Measurements from ENCODE around the gene NFATC1. TPM values are rescaled to one million over a fixed set of nuclear protein-coding genes. Genes with fewer than 3 reads are reported as not detected.

NFATC1 gene
- total RNA-seq, 1 donor from 2014 or later: 4.5 TPM

DNA sequence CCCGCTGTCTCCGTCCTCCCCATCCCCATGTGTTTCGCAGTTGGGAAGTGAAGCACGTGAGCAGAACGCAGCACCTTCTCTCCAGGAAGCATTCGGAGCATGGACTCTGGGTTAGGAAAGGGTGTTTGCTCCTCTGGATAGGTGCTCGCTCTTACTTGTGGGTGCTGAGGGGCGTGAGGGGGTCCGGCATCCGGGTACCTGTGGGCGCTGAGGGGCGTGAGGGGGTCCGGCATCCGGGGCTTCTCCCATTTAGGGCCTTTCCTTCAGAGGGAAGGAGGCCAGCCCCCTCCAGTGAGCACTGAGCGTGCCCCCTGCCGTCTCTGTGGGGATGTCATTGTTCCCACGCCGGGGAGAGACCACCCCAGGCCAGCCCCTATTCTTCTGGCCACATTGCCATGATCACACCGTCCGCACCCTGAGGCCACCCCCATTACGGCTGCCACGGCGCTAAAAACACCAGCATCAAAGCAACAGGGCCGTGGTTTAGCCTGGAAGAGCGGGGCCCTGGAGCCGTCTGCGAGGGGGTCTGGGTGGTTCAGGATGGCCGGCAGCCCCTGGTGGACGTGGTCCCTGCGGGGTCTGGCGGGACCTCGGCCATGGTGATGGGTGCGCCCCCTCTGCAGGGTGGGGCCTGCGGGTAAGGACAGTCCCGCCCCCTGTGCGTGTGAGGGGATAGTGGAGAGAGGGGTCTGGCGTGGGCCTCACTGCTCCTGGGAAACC lies 41.0 kb downstream of the NFATC1 start:
- ATAC-seq: no peak
- DNase-seq (ENCODE audit: low spot score): no peak

GRCh38 chr18:79438089-79438897 lies 42.6 kb downstream of the NFATC1 start:
- DNase-seq (ENCODE audit: low spot score) (no peak), ATAC-seq (no peak)

DNA sequence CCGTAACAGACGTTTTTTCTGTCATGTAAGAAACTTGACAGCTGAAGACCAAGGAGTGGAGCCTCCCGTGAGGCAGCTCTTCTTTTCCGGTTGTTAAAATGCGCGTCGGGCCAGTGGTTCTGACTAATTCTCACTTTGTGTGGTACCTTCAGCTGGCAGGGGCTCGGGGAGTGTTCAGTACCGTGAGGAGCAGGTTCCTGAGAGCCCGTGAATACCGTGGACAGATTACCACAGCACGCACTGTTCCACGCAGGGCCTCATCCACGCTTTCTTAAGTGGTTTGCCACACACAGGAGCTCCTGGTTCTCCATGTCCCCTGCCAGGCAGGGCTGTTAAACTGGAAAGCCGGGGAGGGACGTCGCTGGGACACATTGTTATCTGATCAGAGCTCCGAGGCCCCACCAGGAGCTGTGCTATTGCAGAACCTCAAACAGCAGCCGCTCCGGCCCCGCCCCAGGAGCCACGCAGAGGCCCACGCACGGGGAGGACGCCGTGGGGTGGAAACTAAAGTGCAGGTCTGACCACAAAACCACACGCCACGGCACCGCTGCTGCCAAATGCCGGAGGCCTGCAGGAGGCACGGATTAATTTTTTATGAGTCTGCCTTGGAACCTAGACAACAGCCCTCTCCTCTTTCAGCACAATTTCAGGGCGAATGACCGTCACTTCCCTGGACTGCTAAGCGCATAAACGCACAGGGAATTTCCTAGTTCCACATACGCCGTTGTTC lies 43.3 kb downstream of the NFATC1 start:
- DNase-seq (ENCODE audit: low spot score) (no peak), ATAC-seq (no peak)

DNA sequence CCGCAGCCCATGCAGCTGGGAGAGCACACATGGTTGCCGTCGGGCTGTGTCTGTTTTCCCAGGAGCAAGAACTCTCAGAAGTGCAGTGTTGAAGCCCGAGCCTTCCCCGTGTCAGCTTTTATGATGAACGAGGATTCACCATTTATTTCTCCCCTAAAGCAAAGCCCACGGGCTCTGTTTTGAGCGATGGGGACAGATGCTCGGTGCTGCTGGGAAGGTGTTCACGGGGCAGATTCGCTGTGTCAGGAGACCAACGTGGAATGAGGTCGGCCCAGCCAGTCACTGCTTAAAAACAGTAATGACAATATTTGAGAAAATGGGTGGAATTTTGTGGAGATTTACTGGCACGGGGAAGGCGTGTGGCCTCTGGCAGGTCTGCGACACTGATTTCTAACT lies 43.9 kb downstream of the NFATC1 start:
- no peak for ATAC-seq
- DNase-seq (ENCODE audit: low spot score): no peak

DNA sequence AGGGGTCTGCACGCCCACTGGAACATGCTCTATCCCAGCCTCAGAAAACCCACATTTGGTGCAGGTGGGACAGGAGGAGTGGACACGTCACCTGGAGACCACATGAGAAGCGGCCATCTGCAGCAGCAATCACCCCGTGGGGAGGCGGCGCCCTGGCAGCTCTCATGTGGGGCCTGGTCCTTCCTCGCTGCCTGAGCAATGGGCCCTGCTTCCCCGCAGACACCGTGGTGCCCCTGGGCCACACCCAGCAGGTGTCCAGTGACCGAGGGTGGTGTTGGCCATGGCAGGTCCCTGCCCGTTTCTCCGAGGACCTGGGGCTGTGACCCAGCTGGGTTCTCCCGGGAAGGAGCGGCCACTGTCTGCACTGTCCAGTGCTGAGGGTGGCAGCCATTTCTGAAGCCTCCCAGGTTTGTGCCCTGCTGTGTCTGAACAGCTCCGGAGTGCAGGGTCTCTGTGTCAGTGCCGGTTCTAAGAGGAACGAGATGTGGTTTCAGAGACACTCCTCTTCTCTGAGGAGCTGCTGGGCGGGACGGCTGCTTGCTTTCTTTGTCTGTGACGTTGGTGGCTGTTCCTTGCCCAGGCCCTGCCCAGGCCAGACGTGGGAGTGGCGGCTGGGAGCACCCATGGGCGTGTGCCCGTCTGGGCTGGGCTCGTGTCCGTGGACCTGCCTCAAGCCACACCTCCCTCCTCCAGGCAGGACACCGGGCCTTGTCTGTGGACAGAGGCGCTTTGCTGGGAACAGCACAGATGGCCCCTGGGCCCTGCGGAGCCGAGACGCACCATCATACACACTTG lies 44.8 kb downstream of the NFATC1 start:
- DNase-seq (ENCODE audit: low spot score) (no peak), ATAC-seq (no peak)

DNA sequence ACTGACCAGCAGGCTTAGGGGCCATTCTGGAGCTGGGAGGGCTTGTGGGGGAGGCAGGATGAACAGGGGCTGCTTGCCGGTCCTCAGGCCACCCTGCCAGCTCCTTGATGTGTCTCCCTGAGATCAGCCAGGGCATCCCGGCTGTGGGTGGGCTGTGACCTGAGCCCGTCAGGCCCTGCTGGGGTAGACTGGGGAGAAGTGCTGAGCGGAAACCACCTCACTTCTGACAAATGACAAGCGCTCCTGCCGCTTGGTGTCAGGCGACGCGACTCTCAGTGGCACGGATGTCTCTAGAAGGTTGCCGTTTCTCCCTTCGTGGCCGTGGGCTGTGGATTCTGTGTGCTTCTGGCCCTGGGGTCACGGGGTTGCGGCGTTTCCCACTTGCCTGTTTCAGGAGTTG lies 45.7 kb downstream of the NFATC1 start:
- ATAC-seq: no peak

DNA sequence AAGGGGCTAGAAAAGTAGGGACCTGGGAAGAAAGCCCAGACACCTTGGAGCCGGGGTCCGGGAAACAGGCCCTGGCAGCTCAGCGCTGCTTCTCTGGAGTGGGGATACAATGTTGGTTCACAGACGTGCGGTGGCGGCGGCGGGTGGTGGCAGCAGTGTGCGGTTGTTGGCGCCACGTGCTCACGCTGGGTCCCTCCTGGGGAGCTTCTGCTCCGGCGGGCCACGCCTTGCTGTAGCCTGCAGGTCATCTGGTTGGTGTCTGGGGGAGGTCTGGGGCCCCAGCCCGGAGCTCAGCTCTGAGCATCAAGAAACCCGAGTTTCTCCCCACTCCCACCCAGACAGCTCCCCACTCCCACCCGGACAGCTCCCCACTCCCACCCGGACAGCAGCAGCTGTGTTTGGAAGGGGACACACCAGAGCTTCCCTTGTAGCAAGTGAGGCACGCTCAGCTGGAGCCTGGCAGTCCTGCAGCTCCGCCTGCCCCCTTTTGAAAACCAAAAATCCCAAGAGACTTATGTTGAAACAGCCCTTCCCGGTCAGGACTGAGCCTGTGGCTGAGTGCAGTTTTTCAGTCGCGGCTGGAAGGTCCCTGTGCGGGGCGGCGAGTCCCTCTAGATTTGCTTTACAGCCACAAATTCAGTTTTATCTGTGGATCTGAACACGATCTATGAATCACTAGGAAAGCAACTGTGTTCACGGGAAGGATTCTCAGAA lies 46.9 kb downstream of the NFATC1 start:
- DNase-seq (ENCODE audit: low spot score): no peak
- no peak for ATAC-seq

More for the DNA sequence above, 45.7 kb downstream of the NFATC1 start:
- no peak for DNase-seq (ENCODE audit: low spot score)

GRCh38 chr18:79445221-79445620 lies 49.5 kb downstream of the NFATC1 start:
- DNase-seq (ENCODE audit: low spot score) (no peak), ATAC-seq (no peak)

DNA sequence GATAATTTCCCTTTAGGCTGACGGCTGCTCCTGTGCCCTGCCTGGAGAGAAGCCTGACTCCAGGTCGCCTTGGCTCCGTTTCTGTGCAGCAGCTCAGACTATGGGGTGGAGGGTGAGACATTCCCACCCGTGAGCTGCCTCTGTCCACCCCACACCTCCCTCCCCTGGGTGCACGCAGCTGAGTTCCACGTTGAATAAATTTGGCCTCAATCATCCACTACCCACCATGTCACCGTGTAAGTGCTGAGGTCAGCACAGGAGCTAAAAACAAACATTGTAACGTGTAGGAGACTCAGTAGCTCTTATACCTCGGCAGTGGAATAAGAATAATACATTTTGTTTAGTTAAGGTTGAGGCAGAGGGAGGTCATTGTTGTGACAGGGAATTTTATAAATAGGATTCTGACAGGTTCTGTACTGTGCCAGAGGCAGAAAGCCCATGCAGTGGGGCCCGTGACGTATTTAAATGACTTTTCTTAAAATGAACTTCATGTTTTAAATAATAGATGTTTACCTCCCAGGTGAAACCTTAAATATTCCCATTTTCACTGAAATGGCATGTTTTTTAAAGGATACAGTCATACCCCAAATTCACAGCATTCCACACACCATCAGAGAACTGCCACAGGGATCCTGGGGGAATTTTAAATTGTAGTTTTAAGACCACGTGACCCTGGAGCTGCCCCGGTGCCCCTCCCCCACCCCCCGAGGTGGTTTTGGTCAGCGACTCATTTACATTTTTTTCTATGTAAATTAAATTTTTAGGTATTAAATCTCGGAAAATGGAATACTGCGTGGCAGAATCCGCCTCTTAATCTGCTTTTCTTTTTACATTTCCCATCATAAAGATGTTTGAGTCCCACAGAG lies 50.2 kb downstream of the NFATC1 start:
- ATAC-seq (no peak), DNase-seq (ENCODE audit: low spot score) (no peak)

GRCh38 chr18:79446931-79447330 lies 51.2 kb downstream of the NFATC1 start:
- no peak for ATAC-seq
- no peak for DNase-seq (ENCODE audit: low spot score)

DNA sequence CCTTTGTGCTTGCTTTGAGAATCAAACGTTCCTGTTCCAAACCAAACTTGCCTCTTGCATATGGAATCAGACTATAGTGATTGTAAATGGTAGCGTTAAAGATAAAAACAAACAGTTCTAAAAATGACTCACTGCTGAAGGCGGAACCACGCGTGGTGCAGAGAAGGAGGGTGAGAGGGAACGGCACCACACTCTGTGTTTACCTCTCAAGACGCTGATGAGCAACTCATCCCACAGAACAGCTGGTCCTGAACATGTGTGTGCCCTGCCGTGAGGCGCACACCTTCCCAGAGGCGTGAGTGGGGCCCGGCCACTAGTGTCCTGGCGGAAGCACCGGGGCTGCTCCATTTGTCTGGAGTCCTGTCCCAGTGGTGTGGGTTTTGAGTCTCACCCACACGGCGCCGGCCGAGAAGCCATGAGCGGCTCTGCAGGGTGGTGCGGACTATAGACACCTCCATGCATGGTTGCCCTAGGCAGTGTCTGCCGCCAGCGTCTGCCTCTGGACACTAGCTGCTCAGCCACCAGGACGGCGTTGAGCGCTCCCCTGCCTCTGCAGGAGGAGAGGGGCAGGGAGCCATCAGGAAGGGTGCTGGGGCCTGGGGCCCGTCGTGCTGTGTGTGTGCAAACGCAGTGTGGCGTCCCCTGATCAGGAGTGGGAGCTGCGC lies 52.1 kb downstream of the NFATC1 start:
- no peak for DNase-seq (ENCODE audit: low spot score)
- peak; percentile 17 for ATAC-seq

DNA sequence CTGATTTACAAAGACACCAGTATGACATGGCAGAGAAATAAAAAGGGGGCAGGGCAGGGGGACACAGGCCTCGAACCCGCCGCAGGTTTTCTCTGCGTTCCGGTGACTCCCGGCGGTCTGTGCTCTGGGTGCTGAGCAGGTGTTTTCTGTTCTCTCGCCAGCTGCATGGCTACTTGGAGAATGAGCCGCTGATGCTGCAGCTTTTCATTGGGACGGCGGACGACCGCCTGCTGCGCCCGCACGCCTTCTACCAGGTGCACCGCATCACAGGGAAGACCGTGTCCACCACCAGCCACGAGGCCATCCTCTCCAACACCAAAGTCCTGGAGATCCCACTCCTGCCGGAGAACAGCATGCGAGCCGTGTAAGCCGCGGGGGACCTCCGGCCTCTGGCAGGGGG lies 52.9 kb downstream of the NFATC1 start:
- ATAC-seq: no peak
- DNase-seq (ENCODE audit: low spot score): no peak

DNA sequence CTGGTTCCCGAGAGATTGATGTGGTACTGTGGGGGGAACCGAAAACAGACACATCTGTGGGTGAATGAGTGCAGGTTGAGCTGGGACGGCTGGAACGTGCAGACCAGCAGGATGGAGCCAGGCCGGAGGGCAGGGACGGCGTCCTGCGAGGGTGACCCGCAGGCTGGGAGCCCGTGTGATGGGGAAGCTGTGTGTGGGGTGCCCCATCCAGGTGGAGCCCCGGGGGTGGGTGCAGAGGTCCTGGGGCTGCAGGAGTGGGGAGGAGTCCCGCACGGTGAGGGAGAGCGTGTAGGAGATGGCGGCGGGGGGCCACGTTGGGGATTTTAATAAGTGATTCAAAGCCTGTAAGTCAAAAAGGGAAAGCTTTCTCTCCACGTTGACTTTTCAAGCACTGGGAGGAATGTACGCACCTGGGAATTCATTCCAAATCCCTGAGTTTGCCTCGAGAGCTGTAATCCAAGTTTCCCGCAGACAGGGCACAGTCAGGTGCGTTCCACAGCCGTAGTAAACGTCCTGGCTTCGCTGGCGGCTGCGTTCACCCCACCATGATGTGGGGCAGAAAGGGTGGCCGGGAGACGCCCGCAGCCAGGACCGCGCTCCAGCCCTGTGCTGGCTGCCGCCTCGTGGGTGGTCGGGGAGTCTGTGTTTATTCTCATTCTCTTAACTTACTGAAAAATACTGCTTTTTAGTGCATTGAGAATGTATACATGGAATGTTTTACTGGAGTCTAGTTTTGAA lies 54.0 kb downstream of the NFATC1 start:
- ATAC-seq (no peak), DNase-seq (ENCODE audit: low spot score) (no peak)

DNA sequence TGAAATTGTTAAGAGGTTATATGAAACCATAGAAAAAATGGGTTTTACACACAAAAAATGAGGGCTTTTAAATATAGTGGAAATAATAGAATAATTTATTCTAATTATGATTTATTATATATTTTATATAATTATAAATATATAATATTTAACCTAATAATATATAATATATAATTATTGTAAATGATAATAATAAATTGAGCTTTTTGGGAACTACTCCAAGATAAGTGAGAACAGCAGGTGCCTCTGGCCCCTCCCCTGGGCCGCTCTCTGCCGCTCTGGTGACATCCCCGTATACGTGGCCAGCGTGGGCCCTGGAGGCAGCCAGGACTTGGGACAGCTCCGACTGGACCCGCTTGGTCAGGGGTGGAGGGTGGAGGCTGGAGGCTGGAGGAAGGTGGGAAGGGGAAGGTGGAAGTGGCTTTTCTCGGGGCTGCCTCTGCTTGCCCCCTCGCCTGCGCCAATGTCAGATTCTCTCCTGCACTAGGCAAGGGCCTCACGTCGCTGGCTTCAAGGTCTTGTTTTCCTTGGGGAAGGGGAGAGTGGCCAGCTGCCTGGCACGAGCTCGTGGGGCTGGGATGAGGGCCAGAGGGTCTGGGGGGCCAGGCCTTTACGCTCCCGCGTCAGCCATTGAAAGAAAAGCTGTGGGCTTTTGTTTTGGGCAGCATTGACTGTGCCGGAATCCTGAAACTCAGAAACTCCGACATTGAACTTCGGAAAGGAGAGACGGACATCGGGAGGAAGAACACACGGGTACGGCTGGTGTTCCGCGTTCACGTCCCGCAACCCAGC lies 54.8 kb downstream of the NFATC1 start:
- DNase-seq (ENCODE audit: low spot score): no peak
- ATAC-seq: no peak

DNA sequence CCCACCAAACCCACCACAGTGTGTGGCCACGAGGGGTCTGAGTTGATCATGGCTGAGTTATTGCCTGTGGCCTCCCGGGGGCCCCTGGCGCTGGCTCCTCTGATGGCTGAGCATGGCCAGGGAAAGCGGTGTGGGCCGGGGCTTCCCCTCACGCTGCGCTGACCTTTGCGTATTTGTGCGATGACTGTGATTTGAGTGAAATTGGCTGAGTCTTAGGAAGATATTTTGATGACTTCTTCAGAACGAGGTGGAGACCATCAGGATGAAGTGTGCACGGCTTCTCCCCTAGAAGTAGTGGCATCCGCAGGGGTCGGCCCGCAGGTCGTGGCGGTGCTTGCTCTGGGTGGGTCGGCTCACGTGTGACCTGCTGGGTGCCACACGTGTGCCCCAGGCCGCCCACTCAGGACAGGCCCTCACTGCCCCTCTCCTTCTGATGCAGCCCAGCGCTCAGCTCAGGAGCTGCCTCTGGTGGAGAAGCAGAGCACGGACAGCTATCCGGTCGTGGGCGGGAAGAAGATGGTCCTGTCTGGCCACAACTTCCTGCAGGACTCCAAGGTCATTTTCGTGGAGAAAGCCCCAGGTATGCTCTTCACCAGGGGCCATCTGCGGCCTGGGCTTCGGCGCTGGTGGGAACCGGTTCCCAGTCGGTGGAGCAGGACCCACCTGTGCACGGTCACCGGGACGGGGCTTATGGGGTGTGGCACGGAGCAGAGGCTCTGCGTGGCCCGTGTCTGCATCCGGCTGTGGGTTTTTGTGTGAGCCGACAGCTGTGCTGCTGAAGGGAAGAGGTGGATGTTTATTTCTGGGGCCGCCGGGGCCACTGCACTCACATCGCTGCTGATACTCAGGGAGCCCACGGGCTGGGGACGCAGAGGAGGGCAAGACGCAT lies 55.8 kb downstream of the NFATC1 start:
- DNase-seq (ENCODE audit: low spot score) (no peak), ATAC-seq (no peak)
